GM21447 (cell line): ENCODE results near the gene EXO5.
A peak's percentile ranks its signal among the peaks of the same experiment; 100 is the strongest.
"Not testable (repeated sequence)": the region's sequence is repeated elsewhere in the genome, so short reads cannot be mapped to it uniquely, and the experiment has no call there.

Experiments used
- ATAC-seq: cut with Tn5 transposase; IDR thresholded peaks from one replicate; pipeline ENCODE4 v1.9.1; 2021; ENCODE audit not compliant: unreplicated experiment

The EXO5 gene, protein sequence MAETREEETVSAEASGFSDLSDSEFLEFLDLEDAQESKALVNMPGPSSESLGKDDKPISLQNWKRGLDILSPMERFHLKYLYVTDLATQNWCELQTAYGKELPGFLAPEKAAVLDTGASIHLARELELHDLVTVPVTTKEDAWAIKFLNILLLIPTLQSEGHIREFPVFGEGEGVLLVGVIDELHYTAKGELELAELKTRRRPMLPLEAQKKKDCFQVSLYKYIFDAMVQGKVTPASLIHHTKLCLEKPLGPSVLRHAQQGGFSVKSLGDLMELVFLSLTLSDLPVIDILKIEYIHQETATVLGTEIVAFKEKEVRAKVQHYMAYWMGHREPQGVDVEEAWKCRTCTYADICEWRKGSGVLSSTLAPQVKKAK

DNA sequence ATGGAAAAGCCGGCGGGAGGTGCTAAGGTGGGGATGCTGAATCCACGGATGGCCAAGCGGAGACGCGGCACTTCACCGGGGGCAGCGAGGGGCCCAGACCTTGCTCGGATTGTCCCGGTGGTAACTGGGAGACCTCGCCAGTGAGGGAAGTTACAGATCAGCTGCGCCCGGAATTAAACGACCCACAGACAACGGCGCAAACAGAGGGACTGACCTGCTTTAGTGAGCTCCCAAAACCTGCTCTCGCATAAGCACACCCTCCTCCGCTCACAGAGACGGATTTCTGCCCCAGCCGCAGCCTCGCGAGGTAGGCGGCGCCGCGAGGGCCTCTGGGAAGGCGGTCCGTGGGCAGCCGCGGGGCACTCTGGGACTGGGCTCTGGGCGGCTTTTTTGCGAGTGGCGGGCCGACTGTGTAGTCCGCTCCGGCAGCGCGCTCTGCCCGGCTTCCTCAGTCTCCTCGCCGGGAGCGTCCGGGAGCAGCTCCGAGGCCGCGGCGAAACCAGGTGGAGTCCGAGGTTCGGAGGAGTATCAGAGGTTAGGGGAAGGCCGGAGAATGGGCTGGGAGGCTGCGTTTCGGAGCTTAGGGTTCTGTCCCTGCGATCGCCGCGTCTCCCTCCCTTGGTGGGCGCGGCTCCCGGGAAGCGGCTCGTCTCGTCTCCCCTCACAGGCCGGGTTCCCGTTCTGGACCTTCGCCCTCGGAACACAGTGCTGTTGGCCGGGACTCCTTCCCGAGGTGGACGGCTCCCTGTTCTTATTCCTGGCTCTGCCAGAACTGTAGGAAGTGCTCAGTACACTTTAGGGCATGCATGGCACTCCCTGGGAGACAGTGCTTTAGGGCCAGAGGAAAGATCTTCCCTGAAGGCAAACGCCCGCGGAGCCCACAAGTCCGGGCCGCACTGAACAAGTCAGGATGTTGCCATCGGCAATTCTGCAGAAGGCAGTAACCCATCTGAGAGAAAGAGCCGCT lies at the start of gene EXO5:
EXO5 (plus strand) TSS at position 393 of the 967 bp plus-strand sequence. CDS start 5,778 bp downstream, outside the sequence.
- ATAC-seq: peak; percentile 73

DNA sequence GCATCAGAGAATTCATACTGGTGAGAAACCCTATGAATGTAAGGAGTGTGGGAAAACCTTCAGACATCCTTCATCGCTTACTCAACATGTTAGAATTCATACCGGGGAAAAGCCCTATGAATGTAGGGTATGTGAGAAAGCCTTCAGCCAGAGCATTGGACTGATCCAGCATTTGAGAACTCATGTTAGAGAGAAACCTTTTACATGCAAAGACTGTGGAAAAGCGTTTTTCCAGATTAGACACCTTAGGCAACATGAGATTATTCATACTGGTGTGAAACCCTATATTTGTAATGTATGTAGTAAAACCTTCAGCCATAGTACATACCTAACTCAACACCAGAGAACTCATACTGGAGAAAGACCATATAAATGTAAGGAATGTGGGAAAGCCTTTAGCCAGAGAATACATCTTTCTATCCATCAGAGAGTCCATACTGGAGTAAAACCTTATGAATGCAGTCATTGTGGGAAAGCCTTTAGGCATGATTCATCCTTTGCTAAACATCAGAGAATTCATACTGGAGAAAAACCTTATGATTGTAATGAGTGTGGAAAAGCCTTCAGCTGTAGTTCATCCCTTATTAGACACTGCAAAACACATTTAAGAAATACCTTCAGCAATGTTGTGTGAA lies 45.5 kb upstream of the EXO5 start:
- no peak for ATAC-seq

DNA sequence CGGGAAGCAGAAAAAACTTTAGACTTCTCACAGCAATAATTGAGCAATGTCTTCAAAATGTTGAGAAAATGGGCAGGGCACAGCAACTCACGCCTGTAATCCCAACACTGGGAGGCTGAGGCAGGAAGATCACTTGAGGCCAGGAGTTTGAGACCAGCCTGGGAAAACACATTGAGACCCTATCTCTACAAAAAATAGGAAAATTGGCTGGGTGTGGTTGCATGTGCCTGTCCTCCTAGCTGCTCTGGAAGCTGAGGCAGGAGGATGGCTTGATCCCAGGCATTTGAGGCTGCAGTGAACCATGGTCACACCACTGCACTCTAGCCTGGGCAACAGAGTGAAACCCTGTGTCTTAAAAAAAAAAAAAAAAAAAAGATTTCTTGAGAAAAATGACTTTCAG lies 39.2 kb upstream of the EXO5 start:
- ATAC-seq: no peak

DNA sequence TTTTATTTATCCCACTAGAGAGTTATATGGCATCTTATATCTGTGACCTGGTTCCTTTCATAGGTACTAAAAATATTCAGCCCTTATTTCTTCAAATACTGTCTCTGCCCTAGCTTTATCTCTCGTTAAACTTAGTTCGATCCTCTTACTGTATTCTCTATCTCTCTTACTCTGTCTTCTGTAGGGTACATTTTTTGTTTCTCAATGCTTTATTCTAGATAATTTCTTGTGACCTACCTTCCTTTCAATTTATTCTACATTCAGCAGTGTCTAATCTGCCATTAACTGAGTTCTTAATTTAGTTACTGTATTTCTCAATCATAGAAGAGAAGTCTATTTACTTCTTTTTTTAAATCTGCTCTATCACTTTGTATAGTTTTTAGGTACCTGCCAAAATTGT lies 33.3 kb upstream of the EXO5 start:
- no peak for ATAC-seq

DNA sequence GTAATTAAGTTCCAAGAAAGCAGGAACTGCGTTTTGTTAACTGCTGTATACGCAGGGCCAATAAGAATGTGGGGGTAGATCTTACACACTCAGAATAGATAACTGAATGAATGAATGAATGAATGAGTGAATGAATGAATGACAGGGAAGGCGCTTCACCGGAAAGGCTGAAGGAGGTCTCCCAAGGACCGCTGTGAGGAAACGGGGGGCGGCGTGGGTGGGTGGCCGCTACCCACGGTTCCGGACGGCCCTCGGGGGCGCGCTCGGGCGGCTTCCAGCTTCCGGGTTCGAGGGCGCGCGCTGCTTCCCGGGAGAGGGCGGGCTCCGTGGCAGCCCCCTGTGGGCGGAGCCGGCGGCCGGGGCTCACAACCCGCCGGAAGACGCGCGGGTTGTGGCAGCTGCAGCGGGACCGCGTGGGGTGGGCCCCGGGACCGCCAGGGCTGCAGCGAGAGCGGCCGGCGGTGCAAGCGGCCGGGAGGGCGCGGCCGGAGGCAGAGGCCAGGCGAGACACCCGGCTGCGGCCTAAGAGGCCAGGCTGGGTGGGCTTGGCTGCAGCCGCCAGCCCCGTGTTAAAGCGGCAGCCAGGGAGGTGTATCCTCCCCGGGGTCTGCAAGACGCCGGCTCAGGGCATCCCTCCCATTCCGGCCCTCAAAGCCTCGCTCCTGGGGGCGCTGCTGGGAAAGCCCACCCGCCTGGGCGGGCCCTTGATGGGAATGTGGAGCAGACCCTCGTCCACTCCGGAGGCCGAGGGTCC lies 31.5 kb upstream of the EXO5 start, which contains the start of gene ZFP69:
ZFP69 (plus strand) TSS at position 367 of the 754 bp plus-strand sequence. CDS start 2,072 bp downstream, outside the sequence.
- ATAC-seq: peak; percentile 73

DNA sequence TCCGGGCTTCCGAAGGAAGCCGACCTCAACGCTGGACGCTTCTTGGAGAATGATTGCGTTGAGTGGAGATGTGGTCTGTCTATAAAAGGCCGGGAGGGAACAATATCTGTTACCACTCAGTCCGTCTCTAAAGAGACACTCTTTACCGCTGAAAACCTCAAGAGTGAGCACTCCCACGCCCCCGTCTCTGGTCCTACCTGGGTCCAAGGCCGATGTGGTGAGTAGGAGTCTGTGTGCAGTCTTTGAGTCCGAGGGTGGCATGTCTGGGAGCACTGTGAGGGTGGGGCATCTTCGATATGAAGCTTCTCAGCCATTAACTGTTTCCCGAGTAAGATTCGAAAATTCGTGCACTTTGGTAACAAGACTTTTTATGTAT lies 30.9 kb upstream of the EXO5 start:
- peak; percentile 27 for ATAC-seq

DNA sequence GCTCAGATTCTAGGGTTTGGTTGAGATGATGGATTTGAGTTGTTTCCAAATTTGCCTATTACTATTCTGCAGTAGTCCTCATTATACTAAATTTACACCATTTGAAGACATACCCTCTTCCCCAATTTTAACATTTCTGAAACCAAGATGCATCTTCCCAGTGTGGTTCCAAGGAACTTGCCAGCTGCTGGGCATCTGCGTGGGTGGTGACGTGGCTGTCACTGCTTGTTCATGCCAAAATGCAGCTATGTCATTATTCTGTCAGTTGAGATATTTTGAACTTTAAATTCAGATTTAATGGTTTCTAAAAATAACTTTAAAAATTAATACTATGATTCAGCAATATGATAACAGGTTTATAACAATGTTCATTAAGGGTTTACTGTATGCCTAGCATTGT lies 30.3 kb upstream of the EXO5 start:
- no peak for ATAC-seq

DNA sequence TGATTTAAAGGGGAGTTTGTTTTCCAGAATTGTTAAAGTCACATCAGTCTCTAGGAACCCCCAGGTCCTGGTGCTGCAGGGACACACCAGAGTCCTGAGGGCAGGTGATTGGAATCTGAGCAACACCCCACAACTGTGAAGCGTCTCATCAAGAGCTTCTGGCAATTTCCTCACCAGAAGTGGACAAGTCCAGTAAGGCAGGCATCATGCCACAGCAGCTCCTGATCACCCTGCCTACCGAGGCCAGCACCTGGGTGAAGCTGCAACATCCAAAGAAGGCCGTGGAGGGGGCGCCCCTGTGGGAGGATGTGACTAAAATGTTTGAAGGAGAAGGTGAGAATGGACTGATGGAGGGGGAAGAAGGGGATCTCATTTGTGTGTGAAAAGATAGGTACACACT lies 29.4 kb upstream of the EXO5 start:
- no peak for ATAC-seq

DNA sequence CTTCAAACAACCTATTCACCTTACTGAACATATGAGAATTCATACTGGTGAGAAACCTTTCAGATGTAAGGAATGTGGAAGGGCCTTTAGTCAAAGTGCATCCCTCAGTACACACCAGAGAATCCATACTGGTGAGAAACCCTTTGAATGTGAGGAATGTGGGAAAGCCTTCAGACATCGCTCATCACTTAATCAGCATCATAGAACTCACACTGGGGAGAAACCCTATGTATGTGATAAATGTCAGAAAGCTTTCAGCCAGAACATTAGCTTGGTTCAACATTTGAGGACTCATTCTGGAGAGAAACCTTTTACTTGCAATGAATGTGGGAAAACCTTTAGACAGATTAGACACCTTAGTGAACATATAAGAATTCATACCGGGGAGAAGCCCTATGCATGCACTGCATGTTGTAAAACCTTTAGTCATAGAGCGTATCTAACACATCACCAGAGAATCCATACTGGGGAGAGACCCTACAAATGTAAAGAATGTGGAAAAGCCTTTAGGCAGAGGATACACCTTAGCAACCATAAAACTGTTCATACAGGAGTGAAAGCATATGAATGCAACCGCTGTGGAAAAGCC lies 13.2 kb upstream of the EXO5 start:
- no peak for ATAC-seq

DNA sequence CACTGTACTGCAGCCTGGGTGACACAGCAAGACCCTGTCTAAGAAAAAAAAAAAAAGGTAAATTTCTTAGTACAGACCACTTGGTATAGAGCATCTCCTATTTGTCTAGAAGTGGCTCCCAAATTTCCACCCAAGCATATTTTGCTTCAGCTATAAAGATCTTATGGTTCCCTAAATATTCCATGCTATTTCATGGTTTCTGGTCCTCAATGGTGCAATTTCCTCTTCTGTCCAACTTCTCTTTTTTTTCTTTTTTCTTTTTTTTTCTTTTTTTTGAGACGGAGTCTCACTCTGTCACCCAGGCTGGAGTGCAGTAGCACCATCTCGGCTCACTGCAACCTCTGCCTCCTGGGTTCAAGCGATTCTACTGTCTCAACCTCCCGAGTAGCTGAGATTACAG lies 5.9 kb upstream of the EXO5 start:
- not testable (repeated sequence) for ATAC-seq

DNA sequence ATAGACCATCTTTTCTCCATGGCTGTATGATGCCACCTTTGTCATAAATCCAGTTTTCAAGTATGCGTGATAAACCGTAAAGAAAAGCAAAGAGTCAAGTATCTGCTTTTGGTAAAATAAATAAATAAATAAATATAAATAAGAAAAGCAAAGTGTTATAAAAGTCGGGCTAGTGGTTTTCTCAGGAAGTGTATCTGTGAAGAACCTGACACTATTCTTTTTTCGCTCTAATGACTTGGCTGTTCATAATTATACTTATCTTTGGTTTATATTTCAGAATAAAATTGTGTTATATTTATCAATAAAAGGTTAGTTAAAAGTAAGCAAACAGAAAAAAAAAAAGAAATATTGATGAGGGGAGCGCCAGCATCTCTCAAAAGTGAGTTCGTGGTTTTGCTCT lies 594 bp upstream of the EXO5 start:
- no peak for ATAC-seq

DNA sequence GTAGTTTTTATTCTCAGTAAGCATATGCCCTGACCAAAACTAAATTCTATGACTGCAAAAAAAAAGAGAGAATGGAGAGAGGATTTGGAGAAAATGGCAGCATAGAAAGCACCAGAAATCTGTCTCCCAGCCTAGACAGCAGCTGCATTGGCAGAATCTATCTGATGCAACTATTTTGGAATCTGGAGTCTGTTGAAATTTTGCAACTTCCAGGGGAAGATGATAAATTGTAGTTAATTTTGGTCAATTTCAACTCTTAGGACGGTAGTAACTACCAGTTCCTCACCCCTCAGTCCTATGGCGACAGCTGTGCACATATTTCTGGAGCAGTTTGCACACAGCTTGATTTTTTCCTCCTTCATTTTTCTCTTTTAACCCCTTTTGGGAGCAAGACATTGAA lies 10.9 kb downstream of the EXO5 start:
- no peak for ATAC-seq

DNA sequence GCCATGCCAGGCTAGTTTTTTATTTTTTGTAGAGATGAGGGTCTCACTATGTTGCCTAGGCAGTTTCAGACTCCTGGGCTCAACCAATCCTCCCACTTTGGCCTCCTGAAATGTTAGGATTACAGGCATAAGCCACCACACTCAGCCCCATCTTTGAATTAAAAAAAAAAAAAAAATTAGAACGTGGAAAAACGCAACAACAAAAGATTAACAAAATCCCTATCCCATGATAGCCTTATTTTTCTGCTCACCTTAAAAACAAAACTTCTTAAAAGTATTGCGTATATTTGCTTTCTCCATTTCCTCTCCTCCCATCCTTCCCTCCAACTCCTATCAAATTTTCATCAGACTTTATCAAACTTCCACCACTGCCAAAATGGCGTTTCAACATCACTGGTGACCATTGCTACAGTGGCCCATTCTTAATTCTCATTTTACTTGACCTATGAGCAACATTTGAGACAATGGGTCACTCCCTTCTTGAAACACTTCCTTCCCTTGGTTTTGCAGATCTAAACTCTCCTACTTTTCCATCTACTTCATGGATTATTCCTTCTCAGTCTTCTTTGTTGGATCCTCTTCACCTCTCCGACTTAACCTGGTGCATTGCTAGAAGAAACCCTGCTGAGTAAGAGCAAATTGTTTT lies 22.3 kb downstream of the EXO5 start:
- ATAC-seq: no peak

DNA sequence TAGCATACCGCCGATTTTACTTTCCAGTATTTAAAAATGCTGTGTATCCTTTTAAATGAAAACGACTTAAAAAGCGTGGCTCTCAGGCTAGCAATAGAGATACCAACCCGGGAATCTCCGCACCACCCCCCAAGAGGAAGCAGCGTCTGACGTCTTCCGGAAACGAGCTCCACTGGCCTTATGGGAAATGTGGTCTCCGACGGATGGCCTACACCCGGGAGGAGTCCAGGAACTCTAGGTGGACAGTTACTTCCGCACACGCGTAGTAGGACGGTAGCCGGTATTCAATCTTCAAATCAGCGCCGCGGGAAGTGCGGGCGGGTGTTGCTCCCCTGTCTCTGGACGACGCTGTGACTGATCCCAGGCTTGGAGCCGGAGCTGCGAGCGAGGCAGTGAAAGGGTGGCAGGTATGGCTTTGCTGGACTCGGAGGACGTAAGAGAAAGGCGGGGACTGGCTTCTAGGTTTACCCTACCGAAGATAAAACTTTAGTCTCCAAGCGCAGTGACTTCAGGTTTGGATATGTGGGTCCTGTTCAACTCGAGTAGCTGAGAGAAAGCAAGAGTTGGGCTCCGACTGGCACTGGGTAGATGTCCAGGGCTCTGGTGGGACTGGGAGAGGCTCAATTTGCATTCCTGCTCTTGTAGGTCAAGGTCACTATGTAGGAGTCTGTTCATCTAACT lies 23.0 kb downstream of the EXO5 start, which contains the start of gene ZNF684:
ZNF684 (plus strand) TSS at position 257 of the 681 bp plus-strand sequence. CDS start 1,530 bp downstream, outside the sequence.
- ATAC-seq: peak; percentile 95

DNA sequence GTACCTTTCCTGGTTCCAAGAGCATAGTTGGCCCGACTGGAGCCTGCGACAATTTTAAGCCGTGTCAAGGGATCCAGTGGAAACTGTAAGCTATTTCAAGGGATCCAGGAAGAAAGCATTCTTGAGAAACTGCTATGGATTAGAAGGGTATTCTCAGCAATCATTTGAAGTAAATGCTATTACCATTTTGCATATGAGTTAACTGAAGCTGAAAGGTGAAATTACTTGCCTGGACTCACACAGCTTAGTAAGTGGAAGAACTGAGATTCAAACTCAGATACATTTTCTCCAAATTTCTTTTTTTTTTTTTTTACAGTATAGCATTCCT lies 23.5 kb downstream of the EXO5 start:
- ATAC-seq: no peak

DNA sequence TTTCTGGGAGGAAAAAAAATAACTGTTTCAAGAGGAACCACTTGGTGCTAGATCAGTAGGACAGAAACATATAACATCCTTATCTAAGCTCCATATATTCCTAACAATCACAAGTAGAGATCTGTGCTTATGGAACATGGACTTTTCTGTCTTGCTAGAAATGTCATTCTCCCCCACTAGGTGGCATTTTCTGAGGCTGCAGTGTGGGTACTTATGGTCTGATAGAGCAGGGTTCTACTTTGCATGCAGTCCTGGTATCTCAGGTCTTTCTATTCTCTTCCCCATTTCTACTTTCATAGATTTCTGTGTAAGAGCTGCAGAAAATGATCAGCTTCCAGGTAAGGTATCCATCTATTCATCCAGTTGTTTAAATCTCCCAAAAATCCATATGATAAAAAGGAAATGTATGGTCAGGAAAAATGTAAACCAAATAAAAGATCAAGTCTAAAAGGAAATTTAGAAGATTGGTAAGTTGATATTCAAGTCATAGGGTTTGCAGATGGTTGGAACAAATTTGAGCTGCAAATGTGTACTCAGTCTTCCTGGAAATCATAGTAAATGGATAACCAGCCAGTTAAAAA lies 24.4 kb downstream of the EXO5 start:
- no peak for ATAC-seq

DNA sequence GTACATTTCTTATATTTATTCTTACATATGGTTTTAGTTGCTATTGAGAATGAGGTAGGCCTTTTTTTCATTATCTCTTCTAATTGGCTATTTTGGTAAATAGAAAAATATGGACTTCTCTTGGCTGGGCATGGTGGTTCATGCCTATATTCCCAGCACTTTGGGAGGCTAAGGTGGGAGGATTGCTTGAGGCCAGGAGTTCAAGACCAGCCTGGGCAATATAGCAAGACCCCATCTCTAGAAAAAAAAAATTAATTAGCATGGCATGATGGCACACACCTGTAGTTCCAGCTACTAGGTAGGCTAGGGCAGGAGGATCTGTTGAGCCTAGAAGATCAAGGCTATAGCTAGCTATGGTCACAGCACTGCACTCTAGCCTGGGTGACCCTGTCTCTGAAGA lies 26.0 kb downstream of the EXO5 start:
- no peak for ATAC-seq

DNA sequence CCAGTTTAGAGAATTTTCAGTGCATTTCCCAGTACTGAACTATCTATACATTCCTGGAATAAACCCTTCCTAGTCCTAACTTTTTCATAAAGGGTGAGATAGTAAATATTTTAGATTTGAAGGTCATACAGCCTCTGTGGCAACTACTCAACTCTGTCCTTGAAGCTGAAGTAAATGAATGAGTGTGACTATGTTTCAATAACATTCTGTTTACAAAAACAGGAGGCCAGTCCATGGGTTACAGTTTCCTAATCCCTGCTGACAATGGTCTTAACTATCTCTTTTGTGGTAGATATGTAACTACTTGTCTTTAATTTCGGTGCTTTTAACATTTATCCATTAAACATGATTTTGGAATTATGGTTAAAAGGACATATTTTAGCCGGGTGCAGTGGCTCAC lies 27.2 kb downstream of the EXO5 start:
- ATAC-seq: no peak

DNA sequence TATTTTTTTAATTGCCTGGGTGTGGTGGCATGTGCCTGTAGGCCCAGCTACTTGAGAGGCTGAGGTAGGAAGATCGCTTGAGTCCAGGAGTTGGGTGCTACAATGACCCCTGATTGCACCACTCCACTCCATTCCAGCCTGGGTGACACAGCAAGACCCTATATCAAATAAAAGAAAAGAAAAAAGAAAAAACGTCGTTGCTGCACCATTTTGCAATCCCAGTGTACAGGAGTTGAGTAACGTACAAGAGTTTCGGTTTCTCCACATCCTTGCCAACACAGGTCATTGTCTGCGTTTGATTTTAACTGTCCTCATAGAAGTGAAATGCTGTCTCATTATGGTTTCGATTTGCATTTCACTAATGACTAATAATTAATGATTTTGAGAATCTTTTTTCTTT lies 30.8 kb downstream of the EXO5 start:
- ATAC-seq: no peak
